MCF 10A (cell line): ENCODE measurements around the gene VAV2. TPM values are rescaled to one million over a fixed set of nuclear protein-coding genes. Genes with fewer than 3 reads are reported as not detected.

Experiments used
- BruUV-seq: library from RNA; stranded (reverse); fragments of 400-500 nt; replicated peaks from 2 replicates; lab custom pipeline; 2021; lab: Mats Ljungman, UMichigan
- CTCF ChIA-PET: fragments of 300-600 bp; sonication (Branson Sonifier 250); formaldehyde crosslinking; extraction: SDS; loops from one replicate; lab custom pipeline; 2021; ENCODE audit warnings: antibody characterized with exemption, inconsistent platforms; lab: Yijun Ruan, JAX
- POLR2A ChIA-PET: fragments of 300-600, 350-650 bp; sonication (Branson Sonifier 250); formaldehyde crosslinking; extraction: SDS; loops from one replicate; lab custom pipeline; 2020; ENCODE audit warnings: antibody characterized with exemption, inconsistent platforms; lab: Yijun Ruan, JAX
- DNase-seq: peaks from one replicate; pipeline ENCODE4 v3.0.0-alpha.2; 2018; ENCODE audit not compliant: unreplicated experiment
- H3K27ac Mint-ChIP-seq: one replicate; pipeline ENCODE4 v1.8.0; 2022; ENCODE audit warnings: mild to moderate bottlenecking, low read depth, mixed read lengths; ENCODE audit not compliant: unreplicated experiment
- H3K27me3 Mint-ChIP-seq: one replicate; pipeline ENCODE4 v1.8.0; 2022; ENCODE audit warnings: mixed read lengths; ENCODE audit not compliant: insufficient read depth, unreplicated experiment
- H3K36me3 Mint-ChIP-seq: one replicate; pipeline ENCODE4 v1.8.0; 2022; ENCODE audit warnings: mild to moderate bottlenecking, moderate library complexity, mixed read lengths; ENCODE audit not compliant: insufficient read depth, unreplicated experiment
- H3K4me1 Mint-ChIP-seq: one replicate; pipeline ENCODE4 v1.8.0; 2022; ENCODE audit warnings: mixed read lengths; ENCODE audit not compliant: insufficient read depth, unreplicated experiment
- H3K4me3 Mint-ChIP-seq: one replicate; pipeline ENCODE4 v1.8.0; 2022; ENCODE audit warnings: mild to moderate bottlenecking, moderate library complexity, mixed read lengths; ENCODE audit not compliant: unreplicated experiment
- H3K9me3 Mint-ChIP-seq: one replicate; pipeline ENCODE4 v1.8.0; 2022; ENCODE audit warnings: mixed read lengths; ENCODE audit not compliant: unreplicated experiment
- intact Hi-C: fragments of 100-400 bp; cut with micrococcal nuclease; formaldehyde crosslinking; loops from 2 replicates; pipeline ENCODE4 v1.14.1; 2022
- total RNA-seq: library from RNA; stranded (reverse); gene quantifications from 2 replicates; pipeline ENCODE4 v1.2.3, GENCODE V29; 2022
- TF ChIP-seq, protein P1 (sequence below): fragments of 200-600 bp; IDR thresholded peaks from one replicate; pipeline ENCODE4 v1.8.0; 2022; ENCODE audit warnings: antibody characterized with exemption, mild to moderate bottlenecking; ENCODE audit not compliant: unreplicated experiment

VAV2 gene
- total RNA-seq, 1 experiment from 2014 or later = 31.0 TPM

DNA sequence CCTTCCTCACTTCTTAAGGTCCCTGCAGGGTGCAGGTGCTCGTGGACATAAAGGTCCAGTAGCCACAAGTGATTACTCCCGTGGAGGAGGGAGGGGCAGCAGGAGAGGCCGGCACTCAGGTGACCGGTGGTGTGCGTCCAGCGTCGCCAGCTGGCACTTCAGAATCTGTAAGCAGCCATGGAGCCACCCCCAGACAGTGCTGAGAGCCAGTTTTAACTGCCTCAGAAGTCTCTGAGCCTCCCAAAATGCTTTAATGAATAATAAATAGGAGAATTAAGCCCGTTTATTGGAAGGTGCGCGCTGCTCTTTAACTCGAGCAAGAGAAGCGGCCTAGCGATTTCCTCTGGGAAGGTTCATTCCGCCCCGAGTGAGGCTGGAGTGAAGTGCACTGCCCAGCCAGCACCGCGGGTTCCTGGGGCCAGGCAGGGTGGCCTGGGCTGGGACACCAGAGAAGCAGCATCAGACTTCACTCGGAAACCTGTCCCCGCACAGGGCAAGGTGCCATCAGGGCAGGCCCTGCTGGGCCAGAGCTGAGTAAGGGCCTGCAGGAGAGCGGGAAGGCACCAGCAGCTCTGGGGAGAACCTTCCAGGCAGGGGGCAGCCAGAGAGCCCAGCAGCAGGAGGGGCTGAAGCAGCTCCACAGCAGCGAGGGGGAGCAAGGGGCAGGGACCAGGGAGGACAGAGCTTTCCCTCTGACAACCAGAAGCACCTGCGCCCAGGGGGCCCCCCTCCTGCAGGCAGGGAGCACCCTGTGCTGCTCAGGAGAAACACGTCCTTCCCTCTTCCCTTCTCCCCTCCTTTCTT is 61.2 kb downstream of the VAV2 start:
- intact Hi-C loops = no loop called here
- TF ChIP-seq, protein P1, sequence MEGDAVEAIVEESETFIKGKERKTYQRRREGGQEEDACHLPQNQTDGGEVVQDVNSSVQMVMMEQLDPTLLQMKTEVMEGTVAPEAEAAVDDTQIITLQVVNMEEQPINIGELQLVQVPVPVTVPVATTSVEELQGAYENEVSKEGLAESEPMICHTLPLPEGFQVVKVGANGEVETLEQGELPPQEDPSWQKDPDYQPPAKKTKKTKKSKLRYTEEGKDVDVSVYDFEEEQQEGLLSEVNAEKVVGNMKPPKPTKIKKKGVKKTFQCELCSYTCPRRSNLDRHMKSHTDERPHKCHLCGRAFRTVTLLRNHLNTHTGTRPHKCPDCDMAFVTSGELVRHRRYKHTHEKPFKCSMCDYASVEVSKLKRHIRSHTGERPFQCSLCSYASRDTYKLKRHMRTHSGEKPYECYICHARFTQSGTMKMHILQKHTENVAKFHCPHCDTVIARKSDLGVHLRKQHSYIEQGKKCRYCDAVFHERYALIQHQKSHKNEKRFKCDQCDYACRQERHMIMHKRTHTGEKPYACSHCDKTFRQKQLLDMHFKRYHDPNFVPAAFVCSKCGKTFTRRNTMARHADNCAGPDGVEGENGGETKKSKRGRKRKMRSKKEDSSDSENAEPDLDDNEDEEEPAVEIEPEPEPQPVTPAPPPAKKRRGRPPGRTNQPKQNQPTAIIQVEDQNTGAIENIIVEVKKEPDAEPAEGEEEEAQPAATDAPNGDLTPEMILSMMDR = no peak
- H3K36me3 Mint-ChIP-seq = peaks cover 32% of the 10 kb centered on the region
- H3K9me3 Mint-ChIP-seq = peaks cover 10% of the 10 kb centered on the region
- H3K27ac Mint-ChIP-seq = peak overlapping the region; percentile 65
- no peak overlapping the region for H3K4me3 Mint-ChIP-seq
- no peak for DNase-seq
- no peaks in the 10 kb centered on the region for H3K27me3 Mint-ChIP-seq
- ChIA-PET POLR2A (no interaction called here), CTCF (no interaction called here)
- H3K4me1 Mint-ChIP-seq = peaks cover 8% of the 10 kb centered on the region
- no TSS peak for BruUV-seq

- BruUV-seq = no TSS peak
- ChIA-PET POLR2A (no interaction called here), CTCF (interaction anchor here (0.8 kb wide), 1 partner anchor 11 kb away, joined by 6 read pairs; no protein-coding TSS in a partner anchor)
- TF ChIP-seq, protein P1 = no peak
- Mint-ChIP-seq H3K27me3 (no peaks in the 10 kb centered on the region), H3K4me1 (peaks cover 8% of the 10 kb centered on the region), H3K36me3 (peaks cover 32% of the 10 kb centered on the region), H3K4me3 (no peak overlapping the region), H3K9me3 (peaks cover 10% of the 10 kb centered on the region), H3K27ac (peak overlapping the region; percentile 65)
- no peak for DNase-seq
- intact Hi-C loops = no loop called here
Observed at GRCh38 chr9:133930046-133930681, 62.0 kb downstream of the VAV2 start.

DNA sequence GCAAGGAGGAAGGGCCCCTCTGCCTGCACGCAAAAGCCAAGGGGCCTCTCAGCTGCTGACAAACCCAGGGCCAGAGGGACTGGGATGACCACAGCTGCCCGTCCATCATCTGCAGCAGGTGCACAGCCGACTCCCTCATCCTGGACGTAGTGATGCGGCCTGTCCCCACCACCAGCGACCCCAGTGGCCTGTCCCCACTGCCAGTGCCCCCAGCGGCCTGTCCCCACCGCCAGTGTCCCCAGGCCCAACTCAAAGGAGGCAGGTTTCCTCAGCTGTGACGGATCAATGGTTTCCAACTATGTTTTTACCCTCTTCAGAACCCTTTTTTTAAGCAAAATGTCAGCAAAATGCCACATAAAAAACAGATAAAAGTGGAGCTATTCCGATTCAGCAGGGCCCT is 62.5 kb downstream of the VAV2 start:
- CTCF ChIA-PET = interaction anchor here (0.8 kb wide), 1 partner anchor 12 kb away, joined by 6 read pairs; no protein-coding TSS in a partner anchor
- H3K4me3 Mint-ChIP-seq = no peak overlapping the region

More for the DNA sequence above, 62.5 kb downstream of the VAV2 start:
- Mint-ChIP-seq H3K27ac (no peak overlapping the region), H3K36me3 (peaks cover 31% of the 10 kb centered on the region), H3K9me3 (peaks cover 10% of the 10 kb centered on the region), H3K27me3 (no peaks in the 10 kb centered on the region), H3K4me1 (peaks cover 8% of the 10 kb centered on the region)
- no TSS peak for BruUV-seq
- TF ChIP-seq, protein P1 = no peak
- POLR2A ChIA-PET = no interaction called here
- intact Hi-C loops = no loop called here
- DNase-seq = no peak
